Glutamatergic neuron (in vitro differentiated cells): ENCODE data around the gene WDR90. TPM values are rescaled to one million over a fixed set of nuclear protein-coding genes. Genes with fewer than 3 reads are reported as not detected.

ENCODE experiments used
- DNase-seq: peaks from one replicate; pipeline ENCODE4 v3.0.0; 2022
- H3K27ac Mint-ChIP-seq: one replicate; pipeline ENCODE4 v1.8.0; 2020; ENCODE audit warnings: mild to moderate bottlenecking, mixed read lengths, inconsistent platforms; ENCODE audit not compliant: unreplicated experiment
- H3K27me3 Mint-ChIP-seq: one replicate; pipeline ENCODE4 v1.8.0; 2020; ENCODE audit warnings: mild to moderate bottlenecking, moderate library complexity, mixed read lengths, inconsistent platforms; ENCODE audit not compliant: unreplicated experiment
- H3K36me3 Mint-ChIP-seq: one replicate; pipeline ENCODE4 v1.8.0; 2020; ENCODE audit warnings: mild to moderate bottlenecking, mixed read lengths, inconsistent platforms; ENCODE audit not compliant: unreplicated experiment
- H3K4me1 Mint-ChIP-seq: one replicate; pipeline ENCODE4 v1.8.0; 2020; ENCODE audit warnings: mild to moderate bottlenecking, low read depth, mixed read lengths, inconsistent platforms; ENCODE audit not compliant: unreplicated experiment
- H3K4me3 Mint-ChIP-seq: one replicate; pipeline ENCODE4 v1.8.0; 2020; ENCODE audit warnings: mild to moderate bottlenecking, mixed read lengths, inconsistent platforms; ENCODE audit not compliant: unreplicated experiment
- H3K9me3 Mint-ChIP-seq: one replicate; pipeline ENCODE4 v1.8.0; 2020; ENCODE audit warnings: mild to moderate bottlenecking, moderate library complexity, mixed read lengths, inconsistent platforms; ENCODE audit not compliant: unreplicated experiment
- CTCF ChIP-seq: fragments of 200-600 bp; sonication (generic); IDR thresholded peaks from one replicate; pipeline ENCODE4 v1.5.0; 2021; ENCODE audit not compliant: partially characterized antibody, unreplicated experiment
- total RNA-seq: library from RNA; stranded (reverse); fragmentation: NEBNext Ultra II Directional; extraction: Animal tissue kit (Norgen Biotek cat#: 25700); gene quantifications from one replicate; pipeline ENCODE4 v1.2.1, GENCODE V29; 2021; ENCODE audit not compliant: unreplicated experiment

Gene WDR90
- total RNA-seq, 1 donor from 2014 or later, result 24.6 TPM

GRCh38 chr16:629185-629832, 19.9 kb upstream of the WDR90 start:
- Mint-ChIP-seq H3K27ac (peak overlapping the region; percentile 99), H3K9me3 (peaks cover 14% of the 10 kb centered on the region), H3K4me3 (peak overlapping the region; percentile 86), H3K27me3 (peaks cover 20% of the 10 kb centered on the region), H3K4me1 (peaks cover 18% of the 10 kb centered on the region), H3K36me3 (no peaks in the 10 kb centered on the region)
- TF ChIP-seq CTCF, result no peak
- DNase-seq, result peak; percentile 97

- TF ChIP-seq CTCF, result no peak
- Mint-ChIP-seq H3K36me3 (no peaks in the 10 kb centered on the region), H3K27me3 (peaks cover 19% of the 10 kb centered on the region), H3K27ac (peak overlapping the region; percentile 99), H3K4me1 (peaks cover 12% of the 10 kb centered on the region), H3K9me3 (peaks cover 14% of the 10 kb centered on the region), H3K4me3 (peak overlapping the region; percentile 74)
- no peak for DNase-seq
Observed at GRCh38 chr16:629833-630248, 19.3 kb upstream of the WDR90 start.

- DNase-seq, result peak; percentile 63
- no peak overlapping the region for H3K4me3 Mint-ChIP-seq
- H3K4me1 Mint-ChIP-seq, result peaks cover 12% of the 10 kb centered on the region
- peaks cover 14% of the 10 kb centered on the region for H3K9me3 Mint-ChIP-seq
- H3K36me3 Mint-ChIP-seq, result no peaks in the 10 kb centered on the region
- H3K27ac Mint-ChIP-seq, result peak overlapping the region; percentile 99
- TF ChIP-seq CTCF, result no peak
- peaks cover 20% of the 10 kb centered on the region for H3K27me3 Mint-ChIP-seq
Observed at GRCh38 chr16:630249-630814, 18.8 kb upstream of the WDR90 start.

GRCh38 chr16:630815-631405, 18.3 kb upstream of the WDR90 start, which contains the start of gene WFIKKN1:
WFIKKN1 (plus strand) TSS chr16:630985; CDS start chr16:631254, 269 bp downstream.
- Mint-ChIP-seq H3K4me1 (peaks cover 12% of the 10 kb centered on the region), H3K27ac (peak within 1 kb of the TSS; percentile 99), H3K36me3 (no peaks in the 10 kb centered on the region), H3K9me3 (peaks cover 14% of the 10 kb centered on the region), H3K4me3 (peak within 1 kb of the TSS; percentile 74), H3K27me3 (peaks cover 20% of the 10 kb centered on the region)
- peak; percentile 71 for DNase-seq
- TF ChIP-seq CTCF, result no peak

DNA sequence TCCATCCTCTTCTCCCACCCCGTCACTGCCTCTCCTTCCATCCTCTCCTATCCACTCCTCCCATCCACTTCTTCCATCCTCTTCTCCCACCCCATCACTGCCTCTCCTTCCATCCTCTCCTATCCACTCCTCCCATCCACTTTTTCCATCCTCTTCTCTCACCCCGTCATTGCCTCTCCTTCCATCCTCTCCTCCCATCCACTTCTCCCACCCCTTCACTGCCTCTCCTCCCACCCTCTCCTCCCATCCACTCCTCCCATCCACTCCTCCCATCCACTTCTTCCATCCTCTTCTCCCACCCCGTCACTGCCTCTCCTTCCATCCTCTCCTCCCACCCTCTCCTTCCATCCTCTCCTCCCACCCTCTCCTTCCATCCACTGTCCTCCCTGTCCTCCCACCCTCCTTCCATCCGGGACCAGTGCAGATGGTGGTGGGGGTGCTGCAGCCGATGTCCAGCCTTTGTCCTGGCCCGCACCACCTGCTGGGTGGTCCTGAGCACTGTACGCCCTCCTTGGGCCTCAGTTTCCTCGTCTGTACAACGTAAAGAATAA, 17.3 kb upstream of the WDR90 start:
- Mint-ChIP-seq H3K4me3 (peak overlapping the region; percentile 68), H3K27ac (peak overlapping the region; percentile 62), H3K9me3 (peaks cover 17% of the 10 kb centered on the region), H3K4me1 (peaks cover 12% of the 10 kb centered on the region), H3K27me3 (peaks cover 24% of the 10 kb centered on the region), H3K36me3 (no peaks in the 10 kb centered on the region)
- no peak for DNase-seq
- no peak for TF ChIP-seq CTCF
